WTC11 (cell line): Measurements from ENCODE around the gene ARHGAP40. TPM values are rescaled to one million over a fixed set of nuclear protein-coding genes. Genes with fewer than 3 reads are reported as not detected.

ENCODE experiments used
- ATAC-seq: fragments of 200-7000 bp; cut with Tn5 transposase; 2 replicates; pipeline ENCODE4 v1.10.0; 2021; ENCODE audit warnings: mild to moderate bottlenecking, moderate library complexity
- CTCF ChIA-PET: fragments of 300-600 bp; sonication (Branson Sonifier 250); formaldehyde crosslinking; loops from one replicate; lab custom pipeline; 2021; ENCODE audit warnings: antibody characterized with exemption; lab: Charles Lee
- POLR2A ChIA-PET: fragments of 350-600 bp; sonication (Branson Sonifier 250); formaldehyde crosslinking; loops from one replicate; lab custom pipeline; 2021; ENCODE audit warnings: antibody characterized with exemption; lab: Charles Lee
- DNase-seq: peaks from one replicate; pipeline ENCODE4 v3.0.0; 2021; ENCODE audit warnings: low spot score
- H3K27ac Mint-ChIP-seq: 2 replicates; pipeline ENCODE4 v1.8.0; 2021; ENCODE audit warnings: mixed read lengths
- H3K27me3 Mint-ChIP-seq: 2 replicates; pipeline ENCODE4 v1.8.0; 2021; ENCODE audit warnings: low read depth, mild to moderate bottlenecking, moderate library complexity, mixed read lengths
- H3K36me3 Mint-ChIP-seq: 2 replicates; pipeline ENCODE4 v1.8.0; 2021; ENCODE audit warnings: mixed read lengths
- H3K4me1 Mint-ChIP-seq: 2 replicates; pipeline ENCODE4 v1.8.0; 2022; ENCODE audit warnings: mixed read lengths
- H3K4me3 Mint-ChIP-seq: 2 replicates; pipeline ENCODE4 v1.8.0; 2021; ENCODE audit warnings: mild to moderate bottlenecking, moderate library complexity, mixed read lengths
- H3K9me3 Mint-ChIP-seq: 2 replicates; pipeline ENCODE4 v1.8.0; 2021; ENCODE audit warnings: mixed read lengths
- ATF1 ChIP-seq: sonication (generic); formaldehyde crosslinking; IDR thresholded peaks from 2 replicates; pipeline ENCODE4 v1.8.1; 2023; ENCODE audit warnings: mild to moderate bottlenecking, moderate library complexity, missing genetic modification reagents
- ATF2 ChIP-seq: sonication (generic); formaldehyde crosslinking; IDR thresholded peaks from 2 replicates; pipeline ENCODE4 v1.8.1; 2022; ENCODE audit warnings: low read depth, missing genetic modification reagents, borderline replicate concordance
- ATF6 ChIP-seq: sonication (generic); formaldehyde crosslinking; IDR thresholded peaks from 2 replicates; pipeline ENCODE4 v1.8.1; 2023; ENCODE audit warnings: mild to moderate bottlenecking, missing genetic modification reagents
- CREM ChIP-seq: sonication (generic); formaldehyde crosslinking; IDR thresholded peaks from 2 replicates; pipeline ENCODE4 v1.8.1; 2022; ENCODE audit warnings: mild to moderate bottlenecking, missing genetic modification reagents, moderate library complexity
- ETV6 ChIP-seq: sonication (generic); formaldehyde crosslinking; IDR thresholded peaks from 2 replicates; pipeline ENCODE4 v1.8.1; 2022; ENCODE audit warnings: mild to moderate bottlenecking, missing genetic modification reagents
- JUN ChIP-seq: sonication (generic); formaldehyde crosslinking; IDR thresholded peaks from 2 replicates; pipeline ENCODE4 v1.8.0; 2023; ENCODE audit warnings: mild to moderate bottlenecking, missing genetic modification reagents
- MAX ChIP-seq: sonication (generic); formaldehyde crosslinking; IDR thresholded peaks from 2 replicates; pipeline ENCODE4 v1.8.0; 2022; ENCODE audit warnings: mild to moderate bottlenecking, missing genetic modification reagents
- NFATC4 ChIP-seq: fragments of 250-450 bp; sonication (Bioruptor Pico); IDR thresholded peaks from 2 replicates; pipeline ENCODE4 v1.9.0; 2021; ENCODE audit warnings: mild to moderate bottlenecking
- NR1H2 ChIP-seq: sonication (generic); formaldehyde crosslinking; IDR thresholded peaks from 2 replicates; pipeline ENCODE4 v1.9.0; 2021; ENCODE audit warnings: mild to moderate bottlenecking, moderate library complexity, missing genetic modification reagents
- total RNA-seq: library from RNA; stranded (reverse); gene quantifications from 3 replicates; pipeline ENCODE4 v1.2.3, GENCODE V29; 2021
- TF ChIP-seq, protein P1 (sequence below): sonication (generic); formaldehyde crosslinking; IDR thresholded peaks from 2 replicates; pipeline ENCODE4 v1.8.0; 2022; ENCODE audit warnings: mild to moderate bottlenecking, missing genetic modification reagents
- TF ChIP-seq, protein P2 (sequence below): sonication (generic); formaldehyde crosslinking; IDR thresholded peaks from 2 replicates; pipeline ENCODE4 v1.8.1; 2023; ENCODE audit warnings: mild to moderate bottlenecking, missing genetic modification reagents, moderate library complexity
- TF ChIP-seq, protein P3 (sequence below): sonication (generic); formaldehyde crosslinking; IDR thresholded peaks from 2 replicates; pipeline ENCODE4 v1.8.1; 2023; ENCODE audit warnings: mild to moderate bottlenecking, moderate library complexity, missing genetic modification reagents

The ARHGAP40 gene
- total RNA-seq, 1 experiment from 2014 or later, result 0.72 TPM

DNA sequence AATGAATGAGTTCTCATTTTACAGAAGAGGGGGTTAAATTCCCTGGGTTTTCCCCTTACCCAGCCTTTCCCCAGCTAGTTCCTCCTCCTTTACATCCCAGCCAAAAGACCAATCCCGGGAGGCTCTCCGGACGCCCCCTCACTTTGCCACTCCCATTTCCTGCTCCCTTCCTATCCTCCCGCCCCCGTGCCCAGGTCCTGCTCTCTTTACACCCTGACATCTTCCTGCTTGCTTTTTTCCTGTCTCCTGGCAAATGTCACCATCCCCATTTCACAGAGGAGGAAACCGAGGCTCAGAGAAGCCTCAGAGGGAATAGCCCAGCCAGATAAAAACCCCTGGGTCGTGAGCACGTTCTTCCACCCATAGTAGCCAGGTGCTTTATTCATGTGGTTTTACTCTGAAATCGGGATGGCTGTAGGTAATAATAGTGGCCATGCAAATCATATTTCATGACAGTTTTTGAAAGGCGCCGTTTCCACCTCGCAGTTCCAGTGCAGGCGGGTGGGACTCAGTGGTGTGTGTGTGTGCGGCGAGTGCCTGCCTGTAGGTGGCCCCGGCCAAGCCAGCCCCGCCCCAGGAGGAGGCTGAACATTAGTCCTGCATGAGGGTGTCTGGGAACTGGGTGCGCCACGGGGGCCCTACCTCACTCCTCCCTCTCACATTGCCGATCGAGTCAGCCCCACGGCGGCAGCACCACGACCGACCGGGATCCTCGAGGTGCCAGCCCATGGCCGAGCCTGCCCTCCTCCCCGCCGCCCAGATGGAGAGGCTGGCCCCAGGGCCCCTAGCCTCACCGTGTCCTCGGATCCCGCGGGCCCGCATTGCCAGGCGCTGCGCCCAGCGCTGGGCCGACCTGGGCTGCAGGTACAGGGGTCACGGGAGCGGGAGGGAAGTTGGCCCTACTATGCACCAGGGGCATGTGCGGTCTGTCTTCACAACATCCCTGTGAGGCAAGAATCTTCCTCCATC lies at the start of gene ARHGAP40 (continued):
- TF ChIP-seq ATF2 (CRISPR knock-in tag), result no peak
- TF ChIP-seq, protein P1, sequence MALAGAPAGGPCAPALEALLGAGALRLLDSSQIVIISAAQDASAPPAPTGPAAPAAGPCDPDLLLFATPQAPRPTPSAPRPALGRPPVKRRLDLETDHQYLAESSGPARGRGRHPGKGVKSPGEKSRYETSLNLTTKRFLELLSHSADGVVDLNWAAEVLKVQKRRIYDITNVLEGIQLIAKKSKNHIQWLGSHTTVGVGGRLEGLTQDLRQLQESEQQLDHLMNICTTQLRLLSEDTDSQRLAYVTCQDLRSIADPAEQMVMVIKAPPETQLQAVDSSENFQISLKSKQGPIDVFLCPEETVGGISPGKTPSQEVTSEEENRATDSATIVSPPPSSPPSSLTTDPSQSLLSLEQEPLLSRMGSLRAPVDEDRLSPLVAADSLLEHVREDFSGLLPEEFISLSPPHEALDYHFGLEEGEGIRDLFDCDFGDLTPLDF (CRISPR knock-in tag), result no peak
- TF ChIP-seq, protein P2, sequence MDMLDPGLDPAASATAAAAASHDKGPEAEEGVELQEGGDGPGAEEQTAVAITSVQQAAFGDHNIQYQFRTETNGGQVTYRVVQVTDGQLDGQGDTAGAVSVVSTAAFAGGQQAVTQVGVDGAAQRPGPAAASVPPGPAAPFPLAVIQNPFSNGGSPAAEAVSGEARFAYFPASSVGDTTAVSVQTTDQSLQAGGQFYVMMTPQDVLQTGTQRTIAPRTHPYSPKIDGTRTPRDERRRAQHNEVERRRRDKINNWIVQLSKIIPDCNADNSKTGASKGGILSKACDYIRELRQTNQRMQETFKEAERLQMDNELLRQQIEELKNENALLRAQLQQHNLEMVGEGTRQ, result no peak

DNA sequence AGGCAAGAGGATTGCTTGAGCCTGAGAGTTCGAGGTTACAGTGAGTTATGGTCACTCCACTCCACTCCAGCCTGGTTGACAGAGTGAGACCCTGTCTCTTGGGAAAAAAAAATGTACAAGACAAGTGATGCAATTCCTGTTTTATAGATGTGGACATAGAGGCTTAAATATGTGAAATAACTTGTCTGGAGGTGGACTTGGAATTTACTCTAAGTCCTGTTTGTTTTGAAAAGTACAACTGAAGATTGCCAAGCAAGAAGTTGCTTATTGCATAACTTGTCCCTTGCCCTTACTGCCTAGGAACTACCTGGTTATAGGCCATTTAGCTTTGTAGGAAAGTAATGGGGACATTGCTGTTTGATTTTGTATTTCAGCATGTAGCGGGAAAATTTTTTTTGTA lies 46.6 kb upstream of the ARHGAP40 start:
- no peak for ATAC-seq
- H3K27ac Mint-ChIP-seq, result no peak overlapping the region
- TF ChIP-seq ATF6 (CRISPR knock-in tag) (no peak), MAX (CRISPR knock-in tag) (no peak), JUN (CRISPR knock-in tag) (no peak), NR1H2 (no peak), NFATC4 (CRISPR knock-in tag) (no peak), ATF1 (CRISPR knock-in tag) (no peak), CREM (CRISPR knock-in tag) (no peak)
- TF ChIP-seq, protein P3, sequence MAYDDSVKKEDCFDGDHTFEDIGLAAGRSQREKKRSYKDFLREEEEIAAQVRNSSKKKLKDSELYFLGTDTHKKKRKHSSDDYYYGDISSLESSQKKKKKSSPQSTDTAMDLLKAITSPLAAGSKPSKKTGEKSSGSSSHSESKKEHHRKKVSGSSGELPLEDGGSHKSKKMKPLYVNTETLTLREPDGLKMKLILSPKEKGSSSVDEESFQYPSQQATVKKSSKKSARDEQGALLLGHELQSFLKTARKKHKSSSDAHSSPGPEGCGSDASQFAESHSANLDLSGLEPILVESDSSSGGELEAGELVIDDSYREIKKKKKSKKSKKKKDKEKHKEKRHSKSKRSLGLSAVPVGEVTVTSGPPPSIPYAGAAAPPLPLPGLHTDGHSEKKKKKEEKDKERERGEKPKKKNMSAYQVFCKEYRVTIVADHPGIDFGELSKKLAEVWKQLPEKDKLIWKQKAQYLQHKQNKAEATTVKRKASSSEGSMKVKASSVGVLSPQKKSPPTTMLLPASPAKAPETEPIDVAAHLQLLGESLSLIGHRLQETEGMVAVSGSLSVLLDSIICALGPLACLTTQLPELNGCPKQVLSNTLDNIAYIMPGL, result no peak
- CTCF ChIA-PET, result no interaction called here
- H3K4me3 Mint-ChIP-seq, result no peak overlapping the region
- no peaks in the 10 kb centered on the region for H3K27me3 Mint-ChIP-seq
- H3K4me1 Mint-ChIP-seq, result no peaks in the 10 kb centered on the region
- DNase-seq, result no peak
- H3K9me3 Mint-ChIP-seq, result no peaks in the 10 kb centered on the region
- POLR2A ChIA-PET, result no interaction called here
- peaks cover 37% of the 10 kb centered on the region for H3K36me3 Mint-ChIP-seq

DNA sequence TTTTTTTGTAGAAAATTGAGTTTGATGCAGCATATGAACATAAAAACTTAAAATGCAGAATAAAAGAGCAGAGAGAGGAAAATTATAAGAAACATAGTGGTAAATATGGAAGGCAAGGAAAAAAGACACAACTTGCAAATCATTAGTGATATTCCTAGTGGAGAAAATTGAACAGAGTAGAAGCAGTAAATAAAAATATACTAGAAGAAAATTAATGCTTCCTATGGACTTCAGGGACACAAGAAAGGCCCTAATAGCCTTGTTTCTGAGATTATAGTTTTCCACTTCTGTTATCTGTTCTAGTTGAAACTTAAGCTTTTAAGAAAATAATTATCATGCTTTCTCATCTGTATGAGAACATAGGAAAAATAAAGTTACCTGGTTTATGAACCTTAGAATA lies 46.2 kb upstream of the ARHGAP40 start:
- Mint-ChIP-seq H3K4me1 (no peaks in the 10 kb centered on the region), H3K27me3 (no peaks in the 10 kb centered on the region), H3K4me3 (no peak overlapping the region), H3K9me3 (no peaks in the 10 kb centered on the region), H3K36me3 (peaks cover 38% of the 10 kb centered on the region), H3K27ac (no peak overlapping the region)
- TF ChIP-seq ATF2 (CRISPR knock-in tag) (no peak), ETV6 (CRISPR knock-in tag) (no peak)
- POLR2A ChIA-PET, result no interaction called here
- DNase-seq, result no peak
- CTCF ChIA-PET, result no interaction called here
- no peak for ATAC-seq
